NT2/D1 (cell line): Measurements from ENCODE around the gene ADISSP.

ENCODE experiments used
- DNase-seq: peaks from one replicate; pipeline ENCODE4 v3.0.0-alpha.2; 2011; ENCODE audit warnings: low read depth, low spot score
- H3K27me3 ChIP-seq: 2 replicates; pipeline ENCODE4 v1.6.0; 2011; ENCODE audit warnings: mild to moderate bottlenecking; ENCODE audit not compliant: insufficient read length, insufficient read depth
- H3K36me3 ChIP-seq: 2 replicates; pipeline ENCODE4 v1.6.1; 2011; ENCODE audit warnings: mild to moderate bottlenecking, low read length, mixed read lengths; ENCODE audit not compliant: insufficient read depth, insufficient read length
- H3K4me1 ChIP-seq: 2 replicates; pipeline ENCODE4 v1.5.1; 2011; ENCODE audit not compliant: insufficient read depth, insufficient read length
- H3K4me3 ChIP-seq: 2 replicates; pipeline ENCODE4 v1.5.1; 2011; ENCODE audit warnings: low read depth; ENCODE audit not compliant: insufficient read length
- H3K9ac ChIP-seq: 2 replicates; pipeline ENCODE4 v1.6.0; 2011; ENCODE audit warnings: low read depth; ENCODE audit not compliant: insufficient read length
- H3K9me3 ChIP-seq: 2 replicates; pipeline ENCODE4 v1.5.1; 2011; ENCODE audit warnings: mild to moderate bottlenecking, low read length; ENCODE audit not compliant: insufficient read depth
- SUZ12 ChIP-seq: IDR thresholded peaks from 2 replicates; pipeline ENCODE4 v1.6.1; 2011; ENCODE audit not compliant: insufficient read length, insufficient read depth; ENCODE audit errors: extremely low read depth
- YY1 ChIP-seq: IDR thresholded peaks from 2 replicates; pipeline ENCODE4 v1.6.1; 2011; ENCODE audit not compliant: insufficient read length, insufficient read depth
- ZNF274 ChIP-seq: IDR thresholded peaks from 2 replicates; pipeline ENCODE4 v1.6.1; 2011; ENCODE audit warnings: mild to moderate bottlenecking, low read depth, low read length

The ADISSP gene

DNA sequence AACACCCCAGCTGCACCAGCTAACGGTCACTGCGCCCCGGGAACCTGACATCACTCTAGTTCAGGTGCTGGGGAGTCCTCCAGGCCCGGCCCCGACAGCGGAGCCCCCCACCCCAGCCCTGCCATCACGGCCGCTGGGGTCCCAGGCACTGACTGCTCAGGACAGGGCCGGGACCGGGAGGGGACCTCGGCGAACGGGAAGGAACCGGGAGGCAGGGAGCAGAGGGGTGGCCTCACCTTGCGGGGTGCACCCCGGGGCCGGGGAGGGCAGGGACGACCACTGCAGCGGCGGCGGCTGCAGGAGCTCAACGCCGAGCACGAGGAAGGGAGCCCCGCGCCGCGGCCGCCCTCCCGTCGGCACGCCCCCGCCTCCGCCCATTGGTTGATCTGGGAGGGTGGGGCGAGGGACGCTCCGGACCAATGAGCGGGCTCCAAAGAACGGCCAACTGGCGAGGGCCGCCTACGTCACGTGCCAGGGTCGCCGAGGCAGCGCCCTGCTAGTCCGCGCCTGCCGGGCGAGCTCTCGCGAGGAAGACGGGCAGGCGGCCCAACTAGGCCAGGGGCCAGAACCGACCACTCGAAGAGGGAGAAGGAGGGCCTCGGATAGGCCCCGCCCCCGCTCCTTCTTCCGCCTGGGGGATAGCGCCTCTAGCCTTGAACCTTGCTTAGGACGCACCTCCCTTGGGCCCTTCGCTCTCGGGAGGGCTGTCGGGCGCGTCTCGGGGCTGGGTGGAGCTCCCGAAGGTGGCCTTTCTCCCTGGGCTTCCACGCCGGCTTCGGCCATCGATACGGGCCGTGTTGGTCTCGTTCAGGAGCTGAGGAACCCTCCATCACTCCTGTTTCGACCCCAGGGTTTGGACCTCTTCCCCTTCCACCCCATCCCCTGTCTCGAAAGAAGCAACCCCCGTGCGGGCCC, at the start of gene ADISSP:
ADISSP (minus strand) TSS at position 327 of the 915 bp plus-strand sequence. CDS start 7,653 bp downstream, outside the sequence.
- Histone ChIP-seq H3K4me3 (peak within 1 kb of the TSS; percentile 86), H3K27me3 (no peaks in the 10 kb centered on the region), H3K9ac (peak within 1 kb of the TSS; percentile 89), H3K9me3 (no peaks in the 10 kb centered on the region), H3K4me1 (peaks cover 6% of the 10 kb centered on the region), H3K36me3 (peaks cover 23% of the 10 kb centered on the region)
- DNase-seq = peak; percentile 99
- TF ChIP-seq ZNF274 (no peak), SUZ12 (no peak), YY1 (no peak)

DNA sequence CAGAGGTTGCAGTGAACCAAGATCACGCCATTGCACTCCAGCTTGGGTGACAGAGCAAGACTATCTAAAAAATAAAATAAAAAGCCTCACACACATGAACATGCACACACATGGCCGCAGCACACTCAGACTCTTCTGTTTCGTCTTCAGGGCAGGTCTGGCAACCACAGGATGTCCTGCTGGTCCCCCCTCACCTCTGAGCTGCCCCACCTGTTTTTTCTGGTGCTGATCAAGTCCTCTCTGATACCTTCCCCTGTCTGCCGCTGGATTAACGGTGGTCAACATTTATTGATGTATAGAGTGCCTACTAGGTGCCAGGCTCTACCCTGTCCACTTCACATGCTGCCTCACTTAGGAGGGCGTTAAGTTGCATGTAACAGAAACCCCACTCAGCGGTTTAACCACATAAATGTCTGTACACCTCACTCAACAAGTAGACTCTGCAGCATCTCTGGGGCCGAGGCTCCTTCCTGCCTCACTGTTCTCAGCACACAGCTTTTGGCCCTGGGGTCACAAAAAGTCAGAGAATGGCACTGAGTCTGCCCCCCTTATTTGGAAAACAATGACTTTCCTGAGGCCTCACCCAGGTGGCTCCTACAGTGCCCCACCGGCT, 48.3 kb upstream of the ADISSP start:
- Histone ChIP-seq H3K4me1 (peaks cover 7% of the 10 kb centered on the region), H3K9me3 (no peaks in the 10 kb centered on the region)
- DNase-seq = no peak

DNA sequence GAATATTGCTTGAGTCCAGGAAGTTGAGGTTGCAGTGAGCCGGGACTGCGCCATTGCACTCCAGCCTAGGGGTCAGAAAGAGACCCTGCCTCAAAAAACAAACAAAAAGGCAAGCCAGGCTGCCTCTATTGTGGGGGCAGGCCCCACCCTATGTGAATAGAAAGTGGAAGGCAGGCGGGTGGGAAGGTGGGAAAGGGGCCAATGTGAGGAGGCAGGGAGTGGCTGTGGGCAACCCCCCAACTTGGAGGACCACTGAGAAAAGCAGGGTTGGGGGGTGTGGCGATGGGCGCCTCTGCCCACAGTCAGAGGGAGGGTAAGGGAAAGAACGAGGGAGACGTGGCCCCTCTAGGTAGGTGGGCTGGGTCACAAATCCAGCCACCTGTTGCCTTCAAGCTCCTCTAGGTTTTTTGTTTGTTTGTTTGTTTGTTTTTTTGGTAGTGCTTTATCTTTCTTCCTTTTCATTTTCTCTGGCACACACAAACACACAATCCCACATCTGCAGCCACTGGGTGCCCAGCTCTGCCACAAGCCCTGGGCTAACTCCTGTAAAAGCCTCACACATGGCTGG, 47.5 kb upstream of the ADISSP start:
- no peaks in the 10 kb centered on the region for H3K27me3 ChIP-seq
- DNase-seq = no peak
- peaks cover 7% of the 10 kb centered on the region for H3K4me1 ChIP-seq
- no peak overlapping the region for H3K9ac ChIP-seq
- no peak overlapping the region for H3K4me3 ChIP-seq
- TF ChIP-seq SUZ12 (no peak), YY1 (no peak), ZNF274 (no peak)
- no peaks in the 10 kb centered on the region for H3K9me3 ChIP-seq
- H3K36me3 ChIP-seq = no peaks in the 10 kb centered on the region

More for the DNA sequence above, 48.3 kb upstream of the ADISSP start:
- Histone ChIP-seq H3K27me3 (no peaks in the 10 kb centered on the region), H3K9ac (no peak overlapping the region), H3K36me3 (no peaks in the 10 kb centered on the region), H3K4me3 (no peak overlapping the region)
- TF ChIP-seq ZNF274 = no peak
- no peak for TF ChIP-seq SUZ12
- TF ChIP-seq YY1 = no peak

DNA sequence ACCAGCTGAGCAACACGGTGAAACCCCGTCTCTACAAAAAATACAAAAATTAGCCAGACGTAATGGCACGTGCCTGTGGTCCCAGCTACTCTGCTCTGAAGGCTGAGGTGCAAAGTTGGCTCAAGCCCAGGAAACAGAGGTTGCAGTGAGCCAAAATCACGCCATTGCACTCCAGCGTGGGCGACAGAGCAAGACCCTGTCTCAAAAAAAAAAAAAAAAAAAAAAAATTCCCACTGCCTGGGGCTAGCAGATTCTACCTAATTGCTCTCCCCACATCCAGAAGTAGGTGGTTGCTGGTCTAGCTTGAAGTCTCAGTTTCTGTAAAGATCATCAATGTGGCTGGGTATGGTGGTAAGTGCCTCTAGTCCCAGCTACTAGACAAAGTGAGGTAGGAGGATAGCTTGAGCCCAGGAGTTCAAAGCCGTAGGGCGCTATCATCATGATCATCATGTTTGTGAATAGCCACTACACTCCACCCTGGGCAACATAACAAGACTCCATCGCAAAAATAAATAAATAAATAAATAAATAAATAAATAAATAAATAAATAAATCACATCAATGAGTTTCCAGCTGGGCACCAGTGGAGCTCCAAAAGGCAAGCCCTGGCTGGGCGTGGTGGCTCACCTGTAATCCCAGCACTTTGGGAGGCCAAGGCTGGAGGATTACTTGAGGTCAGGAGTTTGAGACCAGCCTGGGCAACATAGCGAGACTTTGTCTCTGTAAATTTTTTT, 46.5 kb upstream of the ADISSP start:
- no peak for DNase-seq
- Histone ChIP-seq H3K4me1 (peaks cover 3% of the 10 kb centered on the region), H3K36me3 (no peaks in the 10 kb centered on the region), H3K9me3 (no peaks in the 10 kb centered on the region), H3K27me3 (no peaks in the 10 kb centered on the region), H3K9ac (no peak overlapping the region), H3K4me3 (no peak overlapping the region)
- TF ChIP-seq ZNF274 = no peak
- TF ChIP-seq SUZ12 = no peak
- TF ChIP-seq YY1 = no peak

DNA sequence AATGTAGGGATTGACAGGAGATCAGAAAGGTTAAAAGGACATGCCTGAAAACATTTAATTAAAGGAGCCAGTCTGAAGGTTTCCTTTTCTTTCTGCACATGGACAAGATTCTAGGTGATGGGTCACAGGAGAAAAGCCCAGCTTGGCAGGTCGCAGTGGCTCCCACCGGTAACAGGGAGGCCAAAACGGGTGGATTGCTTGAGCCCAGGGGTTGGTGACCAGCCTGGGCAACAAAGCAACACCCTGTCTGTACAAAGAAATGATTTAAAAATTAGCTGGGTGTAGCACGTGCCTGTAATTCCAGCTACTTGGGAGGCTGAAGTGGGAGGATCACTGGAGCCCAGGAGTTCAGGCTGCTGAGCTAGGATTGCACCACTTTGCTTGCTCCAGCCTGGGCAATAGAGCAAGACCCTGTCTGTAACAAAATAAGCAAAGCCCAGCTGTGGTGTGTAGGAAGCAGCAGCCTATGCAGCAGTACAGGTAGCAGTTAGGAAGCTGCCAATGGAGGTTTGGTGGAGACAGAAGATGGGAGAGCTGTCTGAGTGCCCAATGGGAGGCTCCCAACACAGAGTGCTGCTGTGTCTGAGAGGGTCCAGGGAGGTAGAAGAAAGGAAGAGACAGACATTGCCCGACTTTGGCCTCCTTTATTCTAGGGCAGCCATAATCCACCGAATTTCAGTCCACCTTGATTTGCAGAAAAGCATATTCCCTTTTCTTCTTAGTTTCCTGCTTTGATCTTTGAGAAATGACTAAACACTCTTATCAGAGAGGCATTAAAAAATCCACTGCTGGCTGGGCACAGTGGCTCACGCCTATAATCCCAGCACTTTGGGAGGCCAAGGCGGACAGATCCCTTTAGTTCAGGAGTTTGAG, 45.7 kb upstream of the ADISSP start:
- DNase-seq = no peak
- H3K9ac ChIP-seq = no peak overlapping the region

DNA sequence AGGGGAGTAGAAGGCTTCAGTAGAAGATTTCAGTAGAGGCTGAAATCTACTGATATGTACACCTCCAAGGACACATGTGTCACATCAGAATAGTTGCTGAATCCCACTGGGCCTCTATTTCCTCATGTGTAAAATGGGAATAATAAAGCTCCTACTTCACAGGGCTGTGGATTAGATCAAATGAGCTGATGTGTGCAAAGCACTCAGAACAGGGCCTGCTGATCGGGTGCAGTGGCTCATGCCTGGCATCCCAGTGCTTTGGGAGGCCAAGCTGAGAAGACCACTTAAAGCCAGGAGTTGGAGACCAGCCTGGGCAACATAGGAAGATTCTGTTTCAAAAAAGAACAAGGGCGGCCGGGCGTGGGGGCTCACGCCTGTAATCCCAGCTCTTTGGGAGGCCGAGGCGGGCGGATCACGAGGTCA, 44.7 kb upstream of the ADISSP start:
- Histone ChIP-seq H3K4me1 (peaks cover 8% of the 10 kb centered on the region), H3K9ac (no peak overlapping the region), H3K9me3 (no peaks in the 10 kb centered on the region), H3K36me3 (no peaks in the 10 kb centered on the region), H3K27me3 (no peaks in the 10 kb centered on the region), H3K4me3 (no peak overlapping the region)
- DNase-seq = no peak
- TF ChIP-seq SUZ12 (no peak), YY1 (no peak), ZNF274 (no peak)

More for the DNA sequence above, 45.7 kb upstream of the ADISSP start:
- H3K27me3 ChIP-seq = no peaks in the 10 kb centered on the region
- no peaks in the 10 kb centered on the region for H3K36me3 ChIP-seq
- H3K4me3 ChIP-seq = no peak overlapping the region
- peaks cover 4% of the 10 kb centered on the region for H3K4me1 ChIP-seq
- TF ChIP-seq SUZ12 (no peak), YY1 (no peak), ZNF274 (no peak)
- no peaks in the 10 kb centered on the region for H3K9me3 ChIP-seq
